GM12874 (cell line): ENCODE measurements around the gene HTATIP2.

Experiments used
- TF ChIP-seq, protein P1 (sequence below): IDR thresholded peaks from 2 replicates; pipeline ENCODE4 v1.5.1; 2011; ENCODE audit warnings: low read depth, mild to moderate bottlenecking, control low read depth, low read length, moderate library complexity; ENCODE audit not compliant: insufficient read depth

Gene HTATIP2

DNA sequence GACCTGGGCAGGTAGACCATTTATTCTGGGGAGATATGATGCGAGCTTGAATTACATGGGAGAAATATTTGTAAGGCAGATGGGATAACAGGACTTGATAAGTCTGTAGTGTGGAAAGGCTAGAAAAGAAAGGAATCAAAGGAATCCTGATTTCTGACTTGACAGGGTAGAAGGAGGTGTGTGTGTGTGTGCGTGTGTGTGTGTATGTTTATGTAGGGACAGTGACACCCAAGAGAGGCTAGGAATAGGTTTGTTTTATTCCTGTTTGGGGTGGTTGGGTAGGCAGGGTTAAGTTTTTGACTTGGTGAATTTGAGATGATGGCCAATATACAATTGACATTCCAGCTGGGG lies 390 bp upstream of the HTATIP2 start:
- TF ChIP-seq, protein P1, sequence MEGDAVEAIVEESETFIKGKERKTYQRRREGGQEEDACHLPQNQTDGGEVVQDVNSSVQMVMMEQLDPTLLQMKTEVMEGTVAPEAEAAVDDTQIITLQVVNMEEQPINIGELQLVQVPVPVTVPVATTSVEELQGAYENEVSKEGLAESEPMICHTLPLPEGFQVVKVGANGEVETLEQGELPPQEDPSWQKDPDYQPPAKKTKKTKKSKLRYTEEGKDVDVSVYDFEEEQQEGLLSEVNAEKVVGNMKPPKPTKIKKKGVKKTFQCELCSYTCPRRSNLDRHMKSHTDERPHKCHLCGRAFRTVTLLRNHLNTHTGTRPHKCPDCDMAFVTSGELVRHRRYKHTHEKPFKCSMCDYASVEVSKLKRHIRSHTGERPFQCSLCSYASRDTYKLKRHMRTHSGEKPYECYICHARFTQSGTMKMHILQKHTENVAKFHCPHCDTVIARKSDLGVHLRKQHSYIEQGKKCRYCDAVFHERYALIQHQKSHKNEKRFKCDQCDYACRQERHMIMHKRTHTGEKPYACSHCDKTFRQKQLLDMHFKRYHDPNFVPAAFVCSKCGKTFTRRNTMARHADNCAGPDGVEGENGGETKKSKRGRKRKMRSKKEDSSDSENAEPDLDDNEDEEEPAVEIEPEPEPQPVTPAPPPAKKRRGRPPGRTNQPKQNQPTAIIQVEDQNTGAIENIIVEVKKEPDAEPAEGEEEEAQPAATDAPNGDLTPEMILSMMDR: no peak

DNA sequence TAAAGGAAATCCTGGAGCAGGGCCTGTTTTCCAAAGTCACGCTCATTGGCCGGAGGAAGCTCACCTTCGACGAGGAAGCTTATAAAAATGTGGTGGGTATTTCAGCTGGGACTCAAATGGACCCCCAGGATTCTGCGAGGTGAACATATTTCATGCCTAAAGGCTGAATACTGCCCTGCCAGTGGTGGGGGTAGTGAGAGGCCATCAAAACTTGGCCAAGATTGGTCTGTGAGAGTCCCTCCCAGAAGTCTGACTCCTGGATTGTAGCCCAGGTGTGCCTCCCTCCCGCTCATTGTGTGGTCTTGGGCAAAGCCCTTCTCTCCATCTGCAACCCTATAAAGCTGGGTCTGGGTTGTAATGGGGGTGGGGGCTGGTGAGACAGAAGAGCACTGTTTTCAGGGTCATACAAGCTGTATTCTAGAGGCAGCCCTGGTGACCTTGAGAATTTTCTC lies 853 bp downstream of the HTATIP2 start:
- TF ChIP-seq, protein P1: no peak

DNA sequence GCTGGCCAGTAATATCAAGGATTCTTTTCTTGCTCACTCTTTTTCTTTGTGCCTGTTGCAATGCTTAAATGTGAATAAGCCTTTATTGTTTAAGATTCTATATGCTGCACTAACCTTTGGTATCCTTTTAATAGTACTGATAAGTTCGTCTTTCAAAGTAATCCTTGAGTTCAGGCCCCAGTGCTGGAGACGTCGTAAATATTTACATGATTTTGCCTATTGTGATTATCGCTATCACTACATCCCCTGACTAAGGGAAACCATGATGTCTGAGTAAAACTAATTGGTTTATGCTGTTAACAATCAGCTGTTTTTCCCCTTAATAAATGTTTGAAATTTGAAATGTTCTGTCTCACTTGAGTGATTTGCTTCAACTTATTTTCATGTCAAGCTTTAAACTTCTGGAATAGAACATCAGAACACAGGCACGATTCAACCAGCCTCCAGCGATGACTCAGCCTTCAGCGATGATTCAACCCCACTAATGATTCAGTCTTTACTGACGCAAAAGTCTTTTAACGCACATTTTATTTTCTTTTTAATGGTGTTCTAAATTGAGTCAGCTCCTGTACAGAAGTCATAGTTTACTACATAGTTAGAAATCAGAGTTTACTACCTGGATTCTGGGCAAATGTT lies 3.9 kb downstream of the HTATIP2 start:
- TF ChIP-seq, protein P1: no peak

DNA sequence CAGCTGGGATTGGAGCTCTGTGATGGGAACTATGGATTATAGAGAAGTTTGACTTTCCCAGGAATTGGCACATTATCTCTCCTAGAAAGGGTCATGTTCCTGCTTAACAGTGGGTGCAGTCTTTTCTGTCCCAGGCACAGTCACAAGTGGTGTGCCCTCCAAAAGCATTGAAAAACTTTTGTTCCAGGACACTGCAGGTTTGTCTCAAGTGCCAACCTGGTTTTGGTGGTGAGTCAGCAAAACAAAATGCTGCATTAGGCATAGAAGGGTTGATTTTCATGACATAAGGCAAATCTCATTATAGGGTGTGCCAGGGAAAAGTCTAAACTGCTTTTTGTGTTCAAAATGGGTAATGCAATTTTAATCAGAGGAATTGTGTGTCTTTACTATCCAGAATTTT lies 4.9 kb downstream of the HTATIP2 start:
- TF ChIP-seq, protein P1: no peak

DNA sequence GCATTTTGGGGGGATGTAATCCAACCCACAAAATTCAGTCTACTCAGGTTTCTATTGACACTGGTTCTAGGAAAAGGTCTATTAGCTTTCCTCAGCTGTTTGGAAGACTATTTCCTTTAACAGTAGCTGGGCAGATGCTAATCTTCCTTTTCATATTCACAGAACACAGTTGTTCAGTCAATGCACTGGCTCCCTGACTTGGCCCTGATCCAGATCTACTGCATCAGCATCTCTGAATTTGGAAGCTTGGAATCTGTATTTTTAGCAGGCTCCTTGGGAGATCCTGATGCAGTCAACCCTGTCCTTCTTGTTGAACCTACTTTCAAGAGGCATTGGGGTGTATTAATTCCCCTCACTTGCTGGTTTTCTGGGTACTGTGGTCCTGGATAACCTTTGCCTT lies 6.3 kb downstream of the HTATIP2 start:
- TF ChIP-seq, protein P1: no peak

DNA sequence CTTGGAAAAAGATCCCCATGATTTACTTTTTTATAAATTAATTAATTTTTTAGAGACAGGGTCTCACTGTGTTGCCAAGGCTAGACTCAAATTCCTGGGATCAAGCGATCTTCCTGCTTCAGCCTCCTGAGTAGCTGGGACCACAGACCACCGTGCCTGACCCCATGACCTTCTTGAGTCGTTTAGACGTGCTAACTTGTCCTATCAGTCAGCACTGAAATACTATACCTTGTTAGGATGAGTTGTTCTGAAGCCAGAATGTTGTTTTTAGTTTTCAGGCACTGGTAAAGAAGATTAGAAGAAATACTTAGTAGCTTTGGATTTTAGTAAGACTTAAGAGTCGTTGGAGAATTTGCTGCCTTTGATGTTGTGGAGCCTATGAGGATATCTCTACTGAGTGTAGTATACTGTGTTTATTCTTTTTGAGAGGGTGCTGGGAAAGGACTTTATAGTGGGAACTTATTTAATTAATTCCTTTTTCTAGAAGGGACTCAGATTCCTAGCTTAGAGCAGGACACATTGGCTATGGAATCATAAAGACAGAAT lies 8.6 kb downstream of the HTATIP2 start:
- TF ChIP-seq, protein P1: no peak

DNA sequence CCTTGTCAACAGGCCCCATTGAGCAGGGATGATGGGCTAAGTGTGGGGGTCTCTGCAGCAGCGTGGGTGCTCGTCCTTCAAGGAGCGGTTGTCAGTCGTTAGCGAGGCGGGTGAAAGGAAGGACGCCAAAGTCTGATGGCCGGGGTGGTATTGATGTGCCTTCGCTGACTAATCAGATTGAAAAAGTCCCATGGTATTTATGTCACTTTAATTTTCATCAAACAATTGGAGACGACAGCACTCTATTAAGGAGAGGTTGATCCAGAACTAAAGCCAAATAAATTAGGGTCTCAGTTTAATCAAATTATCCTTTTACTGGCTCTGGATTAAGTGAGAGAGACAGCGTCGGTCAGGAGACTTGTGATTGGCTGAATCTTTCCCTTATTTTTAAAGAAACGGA lies 9.6 kb downstream of the HTATIP2 start:
- TF ChIP-seq, protein P1: no peak
